ENCODE data around the gene ABCA4.

DNA sequence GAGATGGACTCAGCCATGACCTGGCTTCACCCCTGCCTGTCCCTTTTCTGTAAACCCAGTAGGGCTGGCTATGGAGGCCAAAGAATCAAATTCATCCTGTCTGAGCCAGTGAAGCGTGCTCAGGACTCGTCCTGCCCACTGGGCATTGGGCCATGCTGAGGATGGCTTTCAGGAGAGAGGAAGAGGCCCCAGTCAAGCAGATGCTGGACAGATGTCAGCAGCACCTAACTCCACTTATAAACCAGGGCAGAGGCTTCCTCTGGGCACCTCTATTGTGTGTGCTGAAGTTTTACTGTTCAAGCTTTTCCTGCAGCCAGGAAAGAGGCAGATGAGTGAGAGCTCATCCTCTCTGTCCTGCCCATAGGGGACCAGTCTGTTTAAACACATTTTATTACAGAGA is 114.3 kb downstream of the ABCA4 start:
- no peak for TF ChIP-seq CTCF (IDR thresholded peaks at IDR 0.05; ENCODE audit: control extremely low read depth in 1 of 3, insufficient read depth in 1 of 3, low read depth in 1 of 3, low read length in 3 of 3)
- TF ChIP-seq EP300 (IDR thresholded peaks at IDR 0.05; ENCODE audit: borderline replicate concordance in 1 of 2, low read depth in 2 of 2, low read length in 2 of 2), result no peak
- no peak for TF ChIP-seq YY1 (IDR thresholded peaks at IDR 0.05; ENCODE audit: low read depth, low read length)
